Measurements from ENCODE around the gene VIPR2. TPM values are rescaled to one million over a fixed set of nuclear protein-coding genes. Genes with fewer than 3 reads are reported as not detected.

VIPR2 gene
- polyA plus RNA-seq, 3 donors: not detected

DNA sequence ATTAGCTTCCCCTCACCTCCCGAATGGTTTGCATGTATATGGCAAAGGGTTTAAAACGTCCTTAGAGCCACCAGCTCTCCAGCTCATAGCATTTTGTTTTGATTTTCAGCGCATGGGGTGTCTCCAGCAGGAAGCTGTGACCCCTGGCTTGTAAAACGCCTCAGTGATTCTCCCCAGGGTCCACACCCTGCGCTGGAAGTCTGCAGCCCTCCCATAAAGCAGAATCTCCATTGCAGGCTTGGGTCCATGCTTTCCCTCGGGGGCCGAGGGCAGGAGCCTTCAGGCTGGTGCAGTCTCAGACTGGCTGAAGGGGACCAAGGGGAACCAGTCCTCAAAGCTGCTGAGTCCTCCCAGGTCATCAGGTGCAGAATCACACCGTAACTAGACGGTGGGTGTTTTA is 109.7 kb downstream of the VIPR2 start:
- Histone ChIP-seq H2AFZ (ENCODE audit: insufficient read depth, low read depth, low read length, poor library complexity, severe bottlenecking) (no peak overlapping the region), H4K20me1 (ENCODE audit: insufficient read depth, low read length) (no peaks in the 10 kb centered on the region), H3K9me3 (replicated peaks in 1 of 2; ENCODE audit: control insufficient read depth in 1 of 2, insufficient read depth in 1 of 2, low read length in 2 of 2) (no peaks in the 10 kb centered on the region), H3K27ac (ENCODE audit: low read depth in 1 of 2, low read length in 2 of 2) (no peak overlapping the region), H3K36me3 (replicated peaks in 1 of 2; ENCODE audit: control insufficient read depth in 1 of 2, insufficient read depth in 2 of 2, low read length in 2 of 2) (no peaks in the 10 kb centered on the region), H3K27me3 (ENCODE audit: control insufficient read depth in 2 of 2, insufficient read depth in 2 of 2, low read length in 2 of 2) (peaks cover 3 to 18% of the 10 kb centered on the region in 2 donors), H3K4me2 (replicated peaks; ENCODE audit: extremely low read depth, low read length, poor library complexity, severe bottlenecking) (no peak overlapping the region), H3K79me2 (ENCODE audit: insufficient read depth, low read length) (no peaks in the 10 kb centered on the region), H3K4me1 (ENCODE audit: control insufficient read depth in 1 of 2, insufficient read depth in 2 of 2, low read length in 2 of 2) (peaks cover 4 to 7% of the 10 kb centered on the region in 2 donors), H3K4me3 (replicated peaks in 1 of 3; ENCODE audit: low read depth in 2 of 3, low read length in 3 of 3) (no peak overlapping the region), H3K9ac (ENCODE audit: insufficient read depth, low read length, poor library complexity, severe bottlenecking) (no peak overlapping the region)
- no peaks in the 10 kb centered on the region for H3K36me3 Mint-ChIP-seq
- intact Hi-C loops (cut with micrococcal nuclease): no loop called here
- no peak overlapping the region for H3K27ac Mint-ChIP-seq
- no peak for DNase-seq
- H3K4me3 Mint-ChIP-seq: no peak overlapping the region
- H3K9me3 Mint-ChIP-seq: peaks cover 0 to 7% (median 2%) of the 10 kb centered on the region in 7 donors
- no peak for TF ChIP-seq CTCF (IDR thresholded peaks at IDR 0.05)
- H3K4me1 Mint-ChIP-seq: peaks cover 8% of the 10 kb centered on the region
- H3K27me3 Mint-ChIP-seq (ENCODE audit: low read depth in 3 of 3): peaks cover 8 to 25% (median 23%) of the 10 kb centered on the region in 3 donors
- 88% methylated on average over 8 of the region's 9 CpGs for WGBS (ENCODE audit: insufficient coverage)

- peaks cover 0 to 5% (median 0%) of the 10 kb centered on the region in 7 donors for H3K9me3 Mint-ChIP-seq
- TF ChIP-seq CTCF (IDR thresholded peaks at IDR 0.05): no peak
- peaks cover 8% of the 10 kb centered on the region for H3K4me1 Mint-ChIP-seq
- no peaks in the 10 kb centered on the region for H3K36me3 Mint-ChIP-seq
- no peaks in the 10 kb centered on the region for H3K9me3 ChIP-seq (replicated peaks in 1 of 2; ENCODE audit: control insufficient read depth in 1 of 2, insufficient read depth in 1 of 2, low read length in 2 of 2)
- H3K36me3 ChIP-seq (replicated peaks in 1 of 2; ENCODE audit: control insufficient read depth in 1 of 2, insufficient read depth in 2 of 2, low read length in 2 of 2): no peaks in the 10 kb centered on the region
- no peak overlapping the region for H3K4me2 ChIP-seq (replicated peaks; ENCODE audit: extremely low read depth, low read length, poor library complexity, severe bottlenecking)
- peaks cover 3 to 23% of the 10 kb centered on the region in 2 donors for H3K27me3 ChIP-seq (ENCODE audit: control insufficient read depth in 2 of 2, insufficient read depth in 2 of 2, low read length in 2 of 2)
- no peaks in the 10 kb centered on the region for H4K20me1 ChIP-seq (ENCODE audit: insufficient read depth, low read length)
- no peak overlapping the region for H2AFZ ChIP-seq (ENCODE audit: insufficient read depth, low read depth, low read length, poor library complexity, severe bottlenecking)
- H3K4me3 ChIP-seq (replicated peaks in 1 of 3; ENCODE audit: low read depth in 2 of 3, low read length in 3 of 3): no peak overlapping the region
- no peaks in the 10 kb centered on the region for H3K79me2 ChIP-seq (ENCODE audit: insufficient read depth, low read length)
- no peak overlapping the region for H3K27ac ChIP-seq (ENCODE audit: low read depth in 1 of 2, low read length in 2 of 2)
- peaks cover 13 to 29% (median 29%) of the 10 kb centered on the region in 3 donors for H3K27me3 Mint-ChIP-seq (ENCODE audit: low read depth in 3 of 3)
- H3K9ac ChIP-seq (ENCODE audit: insufficient read depth, low read length, poor library complexity, severe bottlenecking): no peak overlapping the region
- no peak for DNase-seq
- intact Hi-C loops (cut with micrococcal nuclease): no loop called here
- H3K4me3 Mint-ChIP-seq: no peak overlapping the region
- 80% methylated on average over 2 of the region's 10 CpGs for WGBS (ENCODE audit: insufficient coverage)
- peaks cover 4 to 7% of the 10 kb centered on the region in 2 donors for H3K4me1 ChIP-seq (ENCODE audit: control insufficient read depth in 1 of 2, insufficient read depth in 2 of 2, low read length in 2 of 2)
- H3K27ac Mint-ChIP-seq: no peak overlapping the region
These were observed 110.3 kb downstream of the VIPR2 start for GRCh38 chr7:159034394-159034793.

All from CD14-positive monocyte (primary cell).